DND-41 (cell line): Measurements from ENCODE around the gene PPIF.

Source experiments
- EZH2 ChIP-seq: IDR thresholded peaks from 3 replicates; pipeline ENCODE4 v1.6.1; 2012; ENCODE audit warnings: borderline replicate concordance, low read depth, mild to moderate bottlenecking, moderate library complexity, low read length, inconsistent platforms; ENCODE audit not compliant: severe bottlenecking
- TF ChIP-seq, protein P1 (sequence below): IDR thresholded peaks from 2 replicates; pipeline ENCODE4 v1.5.1; 2012; ENCODE audit warnings: borderline replicate concordance, low read length, moderate library complexity, mild to moderate bottlenecking; ENCODE audit not compliant: poor library complexity, severe bottlenecking; ENCODE audit errors: extremely low read depth

DNA sequence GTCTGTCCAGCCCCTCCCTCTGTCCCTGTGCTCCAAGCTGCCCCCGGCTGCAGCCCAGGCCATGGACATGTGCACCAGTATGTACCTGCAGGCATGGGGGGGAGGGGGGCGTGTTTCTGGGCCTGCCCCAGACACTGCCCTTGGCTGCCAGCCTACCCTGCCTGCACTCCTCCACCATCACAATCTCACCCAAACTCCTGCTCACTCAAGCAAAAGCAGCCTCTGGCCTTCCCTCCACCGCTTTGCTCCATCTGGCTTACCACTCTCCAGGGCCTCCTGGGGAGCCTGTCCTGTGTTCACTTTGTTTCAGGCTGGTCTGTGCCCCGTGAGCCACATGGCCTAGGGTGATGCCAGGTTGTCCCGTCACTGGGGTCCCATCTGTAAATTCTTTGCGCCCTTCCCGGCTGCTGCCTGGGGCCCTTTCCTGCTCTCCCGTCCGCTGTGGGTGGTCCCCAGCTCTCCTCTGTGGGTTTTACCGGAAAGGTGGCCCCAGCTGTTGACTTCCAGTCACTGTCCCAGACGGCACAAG, 33.3 kb upstream of the PPIF start:
- TF ChIP-seq, protein P1, sequence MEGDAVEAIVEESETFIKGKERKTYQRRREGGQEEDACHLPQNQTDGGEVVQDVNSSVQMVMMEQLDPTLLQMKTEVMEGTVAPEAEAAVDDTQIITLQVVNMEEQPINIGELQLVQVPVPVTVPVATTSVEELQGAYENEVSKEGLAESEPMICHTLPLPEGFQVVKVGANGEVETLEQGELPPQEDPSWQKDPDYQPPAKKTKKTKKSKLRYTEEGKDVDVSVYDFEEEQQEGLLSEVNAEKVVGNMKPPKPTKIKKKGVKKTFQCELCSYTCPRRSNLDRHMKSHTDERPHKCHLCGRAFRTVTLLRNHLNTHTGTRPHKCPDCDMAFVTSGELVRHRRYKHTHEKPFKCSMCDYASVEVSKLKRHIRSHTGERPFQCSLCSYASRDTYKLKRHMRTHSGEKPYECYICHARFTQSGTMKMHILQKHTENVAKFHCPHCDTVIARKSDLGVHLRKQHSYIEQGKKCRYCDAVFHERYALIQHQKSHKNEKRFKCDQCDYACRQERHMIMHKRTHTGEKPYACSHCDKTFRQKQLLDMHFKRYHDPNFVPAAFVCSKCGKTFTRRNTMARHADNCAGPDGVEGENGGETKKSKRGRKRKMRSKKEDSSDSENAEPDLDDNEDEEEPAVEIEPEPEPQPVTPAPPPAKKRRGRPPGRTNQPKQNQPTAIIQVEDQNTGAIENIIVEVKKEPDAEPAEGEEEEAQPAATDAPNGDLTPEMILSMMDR: no peak
- TF ChIP-seq EZH2: no peak
